ENCODE measurements around the gene FLVCR2.
"Not testable (repeated sequence)": the region's sequence is repeated elsewhere in the genome, so short reads cannot be mapped to it uniquely, and the experiment has no call there.

FLVCR2 gene

GRCh38 chr14:75673345-75674035 is 95.1 kb downstream of the FLVCR2 start:
- Histone ChIP-seq H3K9me3 (ENCODE audit: control insufficient read depth, low read length) (no peaks in the 10 kb centered on the region), H3K27ac (ENCODE audit: insufficient read depth, low read length, poor library complexity, severe bottlenecking) (no peak overlapping the region), H3K4me1 (ENCODE audit: control insufficient read depth, insufficient read depth, low read length, poor library complexity, severe bottlenecking) (no peaks in the 10 kb centered on the region), H3K36me3 (ENCODE audit: control insufficient read depth, insufficient read depth, low read length) (no peaks in the 10 kb centered on the region), H3K4me3 (ENCODE audit: insufficient read depth, low read depth, low read length, poor library complexity, severe bottlenecking) (no peak overlapping the region), H3K27me3 (replicated peaks; ENCODE audit: control insufficient read depth, insufficient read depth, low read length, poor library complexity, severe bottlenecking) (no peaks in the 10 kb centered on the region)
- DNase-seq, result no peak

DNA sequence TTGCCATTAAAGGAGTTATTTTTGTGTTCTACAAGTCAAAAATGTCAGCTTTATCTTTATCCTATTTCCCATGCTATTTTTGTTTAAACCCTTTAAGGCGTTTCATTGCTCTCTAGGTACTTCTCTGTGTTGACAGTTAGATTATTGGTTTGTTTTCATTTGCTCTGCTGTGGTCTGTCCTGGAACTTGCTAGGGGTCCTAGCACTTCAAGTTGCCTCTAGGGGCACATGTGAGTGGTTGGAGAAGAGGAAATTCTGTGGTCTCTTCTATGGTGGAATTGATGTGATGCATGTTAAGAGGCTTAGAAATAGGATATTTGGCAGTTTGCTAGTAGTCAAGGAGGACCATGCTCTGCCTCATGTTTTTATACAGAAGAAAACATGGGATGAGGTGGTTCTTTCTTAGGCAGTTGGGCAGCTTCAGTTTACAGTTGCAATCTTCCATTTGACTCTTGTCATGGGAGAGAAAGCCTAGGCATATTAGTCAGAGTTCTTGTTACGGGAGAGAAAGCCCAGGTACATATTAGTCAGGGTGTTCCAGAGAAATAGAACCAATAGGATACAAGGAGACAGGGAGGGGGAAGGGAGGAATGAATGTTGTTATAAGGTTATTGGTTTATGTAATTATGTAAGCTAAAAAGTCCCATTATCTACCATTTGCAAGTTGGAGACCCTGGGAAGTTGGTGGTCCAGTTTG is 97.0 kb downstream of the FLVCR2 start:
- H3K27ac ChIP-seq (ENCODE audit: insufficient read depth, low read length, poor library complexity, severe bottlenecking), result no peak overlapping the region

GRCh38 chr14:75685910-75686309 is 107.5 kb downstream of the FLVCR2 start:
- Histone ChIP-seq H3K4me1 (ENCODE audit: control insufficient read depth, insufficient read depth, low read length, poor library complexity, severe bottlenecking) (no peaks in the 10 kb centered on the region), H3K36me3 (ENCODE audit: control insufficient read depth, insufficient read depth, low read length) (peaks cover 20% of the 10 kb centered on the region), H3K4me3 (ENCODE audit: insufficient read depth, low read depth, low read length, poor library complexity, severe bottlenecking) (no peak overlapping the region), H3K27me3 (replicated peaks; ENCODE audit: control insufficient read depth, insufficient read depth, low read length, poor library complexity, severe bottlenecking) (no peaks in the 10 kb centered on the region), H3K27ac (ENCODE audit: insufficient read depth, low read length, poor library complexity, severe bottlenecking) (no peak overlapping the region), H3K9me3 (ENCODE audit: control insufficient read depth, low read length) (no peaks in the 10 kb centered on the region)
- DNase-seq, result no peak

More for the DNA sequence above, 97.0 kb downstream of the FLVCR2 start:
- H3K9me3 ChIP-seq (ENCODE audit: control insufficient read depth, low read length), result no peaks in the 10 kb centered on the region
- no peaks in the 10 kb centered on the region for H3K36me3 ChIP-seq (ENCODE audit: control insufficient read depth, insufficient read depth, low read length)
- H3K27me3 ChIP-seq (replicated peaks; ENCODE audit: control insufficient read depth, insufficient read depth, low read length, poor library complexity, severe bottlenecking), result no peaks in the 10 kb centered on the region
- H3K4me1 ChIP-seq (ENCODE audit: control insufficient read depth, insufficient read depth, low read length, poor library complexity, severe bottlenecking), result no peaks in the 10 kb centered on the region
- H3K4me3 ChIP-seq (ENCODE audit: insufficient read depth, low read depth, low read length, poor library complexity, severe bottlenecking), result no peak overlapping the region
- no peak for DNase-seq

DNA sequence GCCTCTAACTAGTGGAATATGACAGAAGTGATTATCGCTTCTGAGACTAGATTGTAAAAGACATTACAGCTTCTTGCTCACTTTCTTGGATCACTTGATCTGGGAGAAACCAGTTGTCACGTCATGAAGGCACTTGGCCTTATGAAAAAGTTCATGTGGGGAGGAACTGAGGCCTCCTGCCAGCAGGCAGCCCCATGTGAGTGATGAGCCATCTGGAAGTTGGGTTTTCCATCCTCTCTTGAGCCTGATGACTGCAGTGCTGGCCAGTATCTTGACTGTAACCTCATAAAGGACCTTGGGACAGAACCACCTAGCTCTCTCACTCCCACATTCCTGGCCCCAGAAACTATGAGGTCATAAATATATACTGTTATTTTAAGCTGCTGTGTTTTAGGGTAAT is 110.6 kb downstream of the FLVCR2 start:
- H3K9me3 ChIP-seq (ENCODE audit: control insufficient read depth, low read length), result no peaks in the 10 kb centered on the region
- H3K27ac ChIP-seq (ENCODE audit: insufficient read depth, low read length, poor library complexity, severe bottlenecking), result no peak overlapping the region
- no peak overlapping the region for H3K4me3 ChIP-seq (ENCODE audit: insufficient read depth, low read depth, low read length, poor library complexity, severe bottlenecking)
- H3K36me3 ChIP-seq (ENCODE audit: control insufficient read depth, insufficient read depth, low read length), result peaks cover 20% of the 10 kb centered on the region
- no peaks in the 10 kb centered on the region for H3K27me3 ChIP-seq (replicated peaks; ENCODE audit: control insufficient read depth, insufficient read depth, low read length, poor library complexity, severe bottlenecking)
- no peaks in the 10 kb centered on the region for H3K4me1 ChIP-seq (ENCODE audit: control insufficient read depth, insufficient read depth, low read length, poor library complexity, severe bottlenecking)
- DNase-seq, result no peak

DNA sequence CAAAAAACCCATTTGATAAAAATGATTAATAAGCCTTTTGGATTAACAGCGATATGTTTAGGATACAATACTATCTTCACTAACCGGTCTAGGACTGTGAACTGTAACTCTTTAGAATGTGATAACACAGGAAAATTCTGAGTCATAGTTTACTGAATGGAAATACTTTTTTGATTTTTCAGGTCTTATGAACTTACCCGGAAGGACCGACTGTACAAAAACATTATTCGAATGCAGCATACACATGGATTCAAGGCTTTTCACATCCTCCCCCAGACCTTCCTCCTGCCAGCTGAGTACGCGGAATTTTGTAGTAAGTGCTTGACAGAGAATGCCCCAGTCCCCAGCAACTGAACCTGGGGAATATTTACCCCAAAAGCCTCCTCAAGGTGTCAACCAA is 111.6 kb downstream of the FLVCR2 start:
- no peak overlapping the region for H3K4me3 ChIP-seq (ENCODE audit: insufficient read depth, low read depth, low read length, poor library complexity, severe bottlenecking)
- H3K27me3 ChIP-seq (replicated peaks; ENCODE audit: control insufficient read depth, insufficient read depth, low read length, poor library complexity, severe bottlenecking), result no peaks in the 10 kb centered on the region
- H3K9me3 ChIP-seq (ENCODE audit: control insufficient read depth, low read length), result no peaks in the 10 kb centered on the region
- no peak for DNase-seq
- no peaks in the 10 kb centered on the region for H3K4me1 ChIP-seq (ENCODE audit: control insufficient read depth, insufficient read depth, low read length, poor library complexity, severe bottlenecking)
- H3K27ac ChIP-seq (ENCODE audit: insufficient read depth, low read length, poor library complexity, severe bottlenecking), result no peak overlapping the region
- peaks cover 19% of the 10 kb centered on the region for H3K36me3 ChIP-seq (ENCODE audit: control insufficient read depth, insufficient read depth, low read length)

DNA sequence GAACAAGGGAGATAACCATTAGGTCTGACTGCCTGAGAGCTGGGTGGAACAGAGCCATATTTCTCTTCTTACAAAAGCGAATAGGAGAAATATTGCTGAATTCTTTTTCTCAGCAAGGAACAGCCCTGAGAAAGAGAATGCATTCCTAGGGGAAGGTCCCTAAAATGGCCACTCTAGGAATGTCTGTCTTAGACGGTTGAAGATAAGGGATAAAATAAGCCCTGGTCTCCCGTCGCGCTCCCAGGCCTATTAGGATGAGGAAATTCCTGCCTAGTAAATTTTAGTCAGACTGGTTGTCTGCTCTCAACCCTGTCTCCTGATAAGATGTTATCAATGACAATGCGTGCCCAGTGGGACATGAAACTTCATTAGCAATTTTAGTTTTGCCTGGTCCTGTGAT is 116.6 kb downstream of the FLVCR2 start:
- not testable (repeated sequence) for H3K27ac ChIP-seq (ENCODE audit: insufficient read depth, low read length, poor library complexity, severe bottlenecking); DNase-seq; H3K9me3 ChIP-seq (ENCODE audit: control insufficient read depth, low read length); H3K4me1 ChIP-seq (ENCODE audit: control insufficient read depth, insufficient read depth, low read length, poor library complexity, severe bottlenecking); H3K4me3 ChIP-seq (ENCODE audit: insufficient read depth, low read depth, low read length, poor library complexity, severe bottlenecking); H3K27me3 ChIP-seq (replicated peaks; ENCODE audit: control insufficient read depth, insufficient read depth, low read length, poor library complexity, severe bottlenecking)
- peaks cover 33% of the 10 kb centered on the region for H3K36me3 ChIP-seq (ENCODE audit: control insufficient read depth, insufficient read depth, low read length)

DNA sequence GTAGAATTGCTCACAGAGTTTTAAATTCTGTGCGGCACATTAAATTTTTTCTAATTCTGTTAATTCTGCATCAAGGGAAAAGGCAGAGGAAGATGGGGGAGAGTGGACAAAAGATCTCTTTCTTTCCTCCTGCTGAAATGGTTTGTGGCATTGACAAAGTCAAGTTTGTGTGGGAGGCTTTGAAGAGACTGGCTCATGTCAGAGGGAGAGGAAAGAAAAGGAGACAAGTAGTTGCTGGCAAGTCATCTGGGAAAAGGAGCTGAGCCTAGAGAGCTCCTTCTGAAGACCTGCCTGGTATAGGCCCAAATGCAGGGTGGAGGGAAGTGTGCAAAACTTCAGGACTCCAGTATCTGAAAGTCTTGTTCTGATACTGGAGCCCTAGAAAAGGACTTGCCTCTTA is 119.0 kb downstream of the FLVCR2 start:
- Histone ChIP-seq H3K4me3 (ENCODE audit: insufficient read depth, low read depth, low read length, poor library complexity, severe bottlenecking) (no peak overlapping the region), H3K9me3 (ENCODE audit: control insufficient read depth, low read length) (no peaks in the 10 kb centered on the region)
- no peak for DNase-seq

More for the DNA sequence above, 119.0 kb downstream of the FLVCR2 start:
- Histone ChIP-seq H3K27me3 (replicated peaks; ENCODE audit: control insufficient read depth, insufficient read depth, low read length, poor library complexity, severe bottlenecking) (no peaks in the 10 kb centered on the region), H3K36me3 (ENCODE audit: control insufficient read depth, insufficient read depth, low read length) (peaks cover 32% of the 10 kb centered on the region), H3K4me1 (ENCODE audit: control insufficient read depth, insufficient read depth, low read length, poor library complexity, severe bottlenecking) (no peaks in the 10 kb centered on the region), H3K27ac (ENCODE audit: insufficient read depth, low read length, poor library complexity, severe bottlenecking) (no peak overlapping the region)
